GM23338 (cell line): Measurements from ENCODE around the gene TFIP11. TPM values are rescaled to one million over a fixed set of nuclear protein-coding genes. Genes with fewer than 3 reads are reported as not detected.

ENCODE experiments used
- ATAC-seq: fragments of 200-7000 bp; cut with Tn5 transposase; 3 replicates; pipeline ENCODE4 v1.9.1; 2020
- DNase-seq: peaks from one replicate; pipeline ENCODE4 v3.0.0-alpha.2; 2015; ENCODE audit warnings: low spot score
- H2AFZ ChIP-seq: fragments of 200-600 bp; sonication (generic); 2 replicates; pipeline ENCODE4 v1.8.0; 2016; ENCODE audit warnings: antibody characterized with exemption, mild to moderate bottlenecking, moderate library complexity
- H3F3A ChIP-seq: fragments of 200-600 bp; sonication (generic); replicated peaks from 2 replicates; pipeline ENCODE4 v1.8.0; 2017; ENCODE audit warnings: antibody characterized with exemption, mixed run types, low read depth
- H3K27ac ChIP-seq: fragments of 200-600 bp; sonication (generic); 2 replicates; pipeline ENCODE4 v1.6.1; 2016; ENCODE audit warnings: low read depth
- H3K27me3 ChIP-seq: fragments of 200-600 bp; sonication (generic); 2 replicates; pipeline ENCODE4 v1.8.0; 2016; ENCODE audit warnings: mild to moderate bottlenecking, mixed run types, moderate library complexity; ENCODE audit not compliant: insufficient read depth
- H3K36me3 ChIP-seq: fragments of 200-600 bp; sonication (generic); 2 replicates; pipeline ENCODE4 v1.8.0; 2016; ENCODE audit warnings: mild to moderate bottlenecking; ENCODE audit not compliant: insufficient read depth
- H3K4me1 ChIP-seq: fragments of 200-600 bp; sonication (generic); 2 replicates; pipeline ENCODE4 v1.8.0; 2016; ENCODE audit warnings: mild to moderate bottlenecking, moderate library complexity; ENCODE audit not compliant: insufficient read depth
- H3K4me2 ChIP-seq: fragments of 200-600 bp; sonication (generic); 2 replicates; pipeline ENCODE4 v1.7.1; 2017; ENCODE audit warnings: mixed run types
- H3K4me3 ChIP-seq: fragments of 200-600 bp; sonication (generic); 2 replicates; pipeline ENCODE4 v1.6.1; 2016; ENCODE audit warnings: mixed run types
- H3K79me2 ChIP-seq: fragments of 200-600 bp; sonication (generic); replicated peaks from 2 replicates; pipeline ENCODE4 v1.8.0; 2017; ENCODE audit warnings: mild to moderate bottlenecking; ENCODE audit not compliant: insufficient read depth
- H3K9me2 ChIP-seq: fragments of 200-600 bp; sonication (generic); 2 replicates; pipeline ENCODE4 v1.8.0; 2017; ENCODE audit not compliant: insufficient read depth
- H4K20me1 ChIP-seq: fragments of 200-600 bp; sonication (generic); replicated peaks from 2 replicates; pipeline ENCODE4 v1.8.0; 2017; ENCODE audit warnings: mild to moderate bottlenecking; ENCODE audit not compliant: insufficient read depth
- H3K27ac Mint-ChIP-seq: 2 replicates; pipeline ENCODE4 v1.8.0; 2020; ENCODE audit warnings: inconsistent platforms, mild to moderate bottlenecking, moderate library complexity, mixed read lengths
- H3K27me3 Mint-ChIP-seq: 3 replicates; pipeline ENCODE4 v1.8.0; 2022; ENCODE audit warnings: low read depth, mild to moderate bottlenecking, moderate library complexity, mixed read lengths, inconsistent platforms; ENCODE audit not compliant: insufficient read depth, poor library complexity
- H3K36me3 Mint-ChIP-seq: 3 replicates; pipeline ENCODE4 v1.8.0; 2021; ENCODE audit warnings: low read depth, mild to moderate bottlenecking, inconsistent platforms, moderate library complexity, mixed read lengths
- H3K4me1 Mint-ChIP-seq: 3 replicates; pipeline ENCODE4 v1.8.0; 2020; ENCODE audit warnings: mild to moderate bottlenecking, inconsistent platforms, mixed read lengths
- H3K4me3 Mint-ChIP-seq: 3 replicates; pipeline ENCODE4 v1.8.0; 2021; ENCODE audit warnings: moderate library complexity, mild to moderate bottlenecking, inconsistent platforms, mixed read lengths
- H3K9me3 Mint-ChIP-seq: 3 replicates; pipeline ENCODE4 v1.8.0; 2020; ENCODE audit warnings: moderate library complexity, mild to moderate bottlenecking, inconsistent platforms, mixed read lengths
- CREB1 ChIP-seq: fragments of 250-450 bp; sonication (Bioruptor Pico); IDR thresholded peaks from 2 replicates; pipeline ENCODE4 v1.5.0; 2020; ENCODE audit warnings: low read depth, mild to moderate bottlenecking, moderate library complexity
- CTCF ChIP-seq, 2 experiments: fragments of 200-600 bp in 1 of 2; sonication (generic) in 1 of 2; conservative IDR thresholded peaks; 2 replicates each; pipeline versions ENCODE4 v1.5.1 to v1.6.1; 2016 to 2017; ENCODE audit warnings: antibody characterized with exemption in 2 of 2, low read depth in 2 of 2, mild to moderate bottlenecking in 2 of 2, moderate library complexity in 1 of 2
- EZH2 ChIP-seq: fragments of 200-600 bp; sonication (generic); IDR thresholded peaks from one replicate; pipeline ENCODE4 v1.8.0; 2017; ENCODE audit warnings: antibody characterized with exemption, mild to moderate bottlenecking, low read depth; ENCODE audit not compliant: unreplicated experiment
- EZH2phosphoT487 ChIP-seq: fragments of 200-600 bp; sonication (generic); IDR thresholded peaks from one replicate; pipeline ENCODE4 v1.8.1; 2018; ENCODE audit warnings: antibody characterized with exemption; ENCODE audit not compliant: unreplicated experiment
- JUNB ChIP-seq: IDR thresholded peaks from one replicate; pipeline ENCODE4 v1.6.1; 2016; ENCODE audit warnings: antibody characterized with exemption; ENCODE audit not compliant: unreplicated experiment
- NANOG ChIP-seq: IDR thresholded peaks from 2 replicates; pipeline ENCODE4 v1.6.1; 2016; ENCODE audit warnings: antibody characterized with exemption, borderline replicate concordance
- POLR2AphosphoS5 ChIP-seq: IDR thresholded peaks from 2 replicates; pipeline ENCODE4 v1.6.1; 2016; ENCODE audit warnings: antibody characterized with exemption, low read depth
- STAT1 ChIP-seq: IDR thresholded peaks from one replicate; pipeline ENCODE4 v1.6.1; 2016; ENCODE audit warnings: antibody characterized with exemption; ENCODE audit not compliant: unreplicated experiment
- ZNF114 ChIP-seq: fragments of 250-450 bp; sonication (Bioruptor Pico); IDR thresholded peaks from 2 replicates; pipeline ENCODE4 v1.5.0; 2020; ENCODE audit warnings: mild to moderate bottlenecking, moderate library complexity
- ZNF331 ChIP-seq: fragments of 250-450 bp; sonication (Bioruptor Pico); IDR thresholded peaks from 2 replicates; pipeline ENCODE4 v1.5.0; 2020; ENCODE audit warnings: low read depth, mild to moderate bottlenecking, moderate library complexity
- polyA plus RNA-seq: library from polyadenylated mRNA; unstranded; fragments of >200 nt; fragmentation: Nextera tagmentation; extraction: Ambion mirVana; gene quantifications from 2 replicates; pipeline ENCODE4 v1.2.1, GENCODE V29; 2016
- total RNA-seq: library from RNA; depleted of rRNA; stranded (reverse); fragments of >200 nt; shearing (Covaris generic); gene quantifications from 2 replicates; pipeline ENCODE4 v1.2.3, GENCODE V29; 2014
- TF ChIP-seq, protein P1 (sequence below): IDR thresholded peaks from 2 replicates; pipeline ENCODE4 v1.6.1; 2016; ENCODE audit warnings: antibody characterized with exemption
- TF ChIP-seq, protein P2 (sequence below): IDR thresholded peaks from one replicate; pipeline ENCODE4 v1.6.1; 2018; ENCODE audit warnings: antibody characterized with exemption; ENCODE audit not compliant: unreplicated experiment

Gene TFIP11
- total and polyA plus RNA-seq, 2 experiments from 2014 or later = 17.1 to 26.2 TPM

- no peaks in the 10 kb centered on the region for H3K36me3 ChIP-seq
- H3K9me3 Mint-ChIP-seq = no peaks in the 10 kb centered on the region
- H2AFZ ChIP-seq = no peak overlapping the region
- peaks cover 33% of the 10 kb centered on the region for H4K20me1 ChIP-seq
- H3K79me2 ChIP-seq = peaks cover 92% of the 10 kb centered on the region
- H3K36me3 Mint-ChIP-seq = peaks cover 12% of the 10 kb centered on the region
- no peak overlapping the region for H3K4me2 ChIP-seq
- H3K27ac ChIP-seq = peak overlapping the region; percentile 63
- H3K4me3 Mint-ChIP-seq = no peak overlapping the region
- H3K27me3 Mint-ChIP-seq = peaks cover 10% of the 10 kb centered on the region
- no peak for TF ChIP-seq ZNF331 (CRISPR knock-in tag)
- TF ChIP-seq STAT1 = no peak
- TF ChIP-seq, protein P1, sequence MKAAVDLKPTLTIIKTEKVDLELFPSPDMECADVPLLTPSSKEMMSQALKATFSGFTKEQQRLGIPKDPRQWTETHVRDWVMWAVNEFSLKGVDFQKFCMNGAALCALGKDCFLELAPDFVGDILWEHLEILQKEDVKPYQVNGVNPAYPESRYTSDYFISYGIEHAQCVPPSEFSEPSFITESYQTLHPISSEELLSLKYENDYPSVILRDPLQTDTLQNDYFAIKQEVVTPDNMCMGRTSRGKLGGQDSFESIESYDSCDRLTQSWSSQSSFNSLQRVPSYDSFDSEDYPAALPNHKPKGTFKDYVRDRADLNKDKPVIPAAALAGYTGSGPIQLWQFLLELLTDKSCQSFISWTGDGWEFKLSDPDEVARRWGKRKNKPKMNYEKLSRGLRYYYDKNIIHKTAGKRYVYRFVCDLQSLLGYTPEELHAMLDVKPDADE = no peak
- TF ChIP-seq NANOG = no peak
- TF ChIP-seq ZNF114 (CRISPR knock-in tag) = no peak
- TF ChIP-seq, protein P2, sequence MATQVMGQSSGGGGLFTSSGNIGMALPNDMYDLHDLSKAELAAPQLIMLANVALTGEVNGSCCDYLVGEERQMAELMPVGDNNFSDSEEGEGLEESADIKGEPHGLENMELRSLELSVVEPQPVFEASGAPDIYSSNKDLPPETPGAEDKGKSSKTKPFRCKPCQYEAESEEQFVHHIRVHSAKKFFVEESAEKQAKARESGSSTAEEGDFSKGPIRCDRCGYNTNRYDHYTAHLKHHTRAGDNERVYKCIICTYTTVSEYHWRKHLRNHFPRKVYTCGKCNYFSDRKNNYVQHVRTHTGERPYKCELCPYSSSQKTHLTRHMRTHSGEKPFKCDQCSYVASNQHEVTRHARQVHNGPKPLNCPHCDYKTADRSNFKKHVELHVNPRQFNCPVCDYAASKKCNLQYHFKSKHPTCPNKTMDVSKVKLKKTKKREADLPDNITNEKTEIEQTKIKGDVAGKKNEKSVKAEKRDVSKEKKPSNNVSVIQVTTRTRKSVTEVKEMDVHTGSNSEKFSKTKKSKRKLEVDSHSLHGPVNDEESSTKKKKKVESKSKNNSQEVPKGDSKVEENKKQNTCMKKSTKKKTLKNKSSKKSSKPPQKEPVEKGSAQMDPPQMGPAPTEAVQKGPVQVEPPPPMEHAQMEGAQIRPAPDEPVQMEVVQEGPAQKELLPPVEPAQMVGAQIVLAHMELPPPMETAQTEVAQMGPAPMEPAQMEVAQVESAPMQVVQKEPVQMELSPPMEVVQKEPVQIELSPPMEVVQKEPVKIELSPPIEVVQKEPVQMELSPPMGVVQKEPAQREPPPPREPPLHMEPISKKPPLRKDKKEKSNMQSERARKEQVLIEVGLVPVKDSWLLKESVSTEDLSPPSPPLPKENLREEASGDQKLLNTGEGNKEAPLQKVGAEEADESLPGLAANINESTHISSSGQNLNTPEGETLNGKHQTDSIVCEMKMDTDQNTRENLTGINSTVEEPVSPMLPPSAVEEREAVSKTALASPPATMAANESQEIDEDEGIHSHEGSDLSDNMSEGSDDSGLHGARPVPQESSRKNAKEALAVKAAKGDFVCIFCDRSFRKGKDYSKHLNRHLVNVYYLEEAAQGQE = no peak
- no peak overlapping the region for H3K4me3 ChIP-seq
- no peak for ATAC-seq
- H3F3A ChIP-seq = peaks cover 48% of the 10 kb centered on the region
- no peaks in the 10 kb centered on the region for H3K27me3 ChIP-seq
- peaks cover 72% of the 10 kb centered on the region for H3K4me1 Mint-ChIP-seq
- no peaks in the 10 kb centered on the region for H3K9me2 ChIP-seq
- DNase-seq = no peak
- peaks cover 72% of the 10 kb centered on the region for H3K4me1 ChIP-seq
- peak overlapping the region; percentile 56; the same call in 1 of the 2 replicates for H3K27ac Mint-ChIP-seq
These were observed 40.2 kb upstream of the TFIP11 start for GRCh38 chr22:26552466-26552865.

DNA sequence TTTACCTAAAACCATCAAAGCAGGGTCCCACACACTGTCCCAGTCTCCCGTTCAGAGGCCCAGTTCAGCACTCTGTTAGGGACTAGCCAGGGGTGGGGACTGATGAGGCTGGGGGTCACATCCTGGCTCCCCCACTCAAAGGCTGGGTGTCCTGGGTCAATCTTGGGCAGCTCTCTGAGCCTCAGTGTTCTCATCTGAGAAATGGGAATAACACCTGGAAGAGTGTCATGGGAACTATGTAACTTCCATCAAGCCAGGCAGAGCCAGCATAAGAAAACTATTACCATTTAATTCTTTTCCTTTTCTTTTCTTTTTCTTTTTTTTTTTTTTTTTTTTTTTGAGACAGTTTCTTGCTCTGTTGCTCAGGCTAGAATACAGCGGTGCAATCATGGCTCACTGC is 39.3 kb upstream of the TFIP11 start:
- Histone ChIP-seq H3K4me1 (peaks cover 67% of the 10 kb centered on the region), H3K9me2 (no peaks in the 10 kb centered on the region), H4K20me1 (peaks cover 24% of the 10 kb centered on the region; the same call in 1 of the 2 replicates), H3K79me2 (peaks cover 92% of the 10 kb centered on the region), H3K4me3 (no peak overlapping the region), H3F3A (peaks cover 42% of the 10 kb centered on the region), H3K4me2 (no peak overlapping the region), H3K36me3 (no peaks in the 10 kb centered on the region), H3K27ac (peak overlapping the region; percentile 91; the same call in 1 of the 2 replicates), H2AFZ (no peak overlapping the region), H3K27me3 (no peaks in the 10 kb centered on the region)
- H3K4me1 Mint-ChIP-seq = peaks cover 66% of the 10 kb centered on the region
- no peaks in the 10 kb centered on the region for H3K9me3 Mint-ChIP-seq
- DNase-seq (no peak), ATAC-seq (no peak)
- peaks cover 7% of the 10 kb centered on the region; the same call in 2 of the 3 replicates for H3K36me3 Mint-ChIP-seq
- peak overlapping the region; percentile 72; the same call in 1 of the 2 replicates for H3K27ac Mint-ChIP-seq
- peaks cover 10% of the 10 kb centered on the region for H3K27me3 Mint-ChIP-seq
- no peak overlapping the region for H3K4me3 Mint-ChIP-seq
- TF ChIP-seq STAT1 (no peak), ZNF114 (CRISPR knock-in tag) (no peak), ZNF331 (CRISPR knock-in tag) (no peak), EZH2 (no peak), CTCF (conservative IDR thresholded peaks at IDR 0.05; ENCODE audit: low read depth in 2 of 2) (no peak), CREB1 (CRISPR knock-in tag) (no peak), POLR2AphosphoS5 (no peak), JUNB (no peak), EZH2phosphoT487 (no peak)
- TF ChIP-seq, protein P2 = no peak
